Measurements from ENCODE around the gene MS4A5. TPM values are rescaled to one million over a fixed set of nuclear protein-coding genes. Genes with fewer than 3 reads are reported as not detected.

The MS4A5 gene
- total and polyA plus RNA-seq, 4 donors: not detected

DNA sequence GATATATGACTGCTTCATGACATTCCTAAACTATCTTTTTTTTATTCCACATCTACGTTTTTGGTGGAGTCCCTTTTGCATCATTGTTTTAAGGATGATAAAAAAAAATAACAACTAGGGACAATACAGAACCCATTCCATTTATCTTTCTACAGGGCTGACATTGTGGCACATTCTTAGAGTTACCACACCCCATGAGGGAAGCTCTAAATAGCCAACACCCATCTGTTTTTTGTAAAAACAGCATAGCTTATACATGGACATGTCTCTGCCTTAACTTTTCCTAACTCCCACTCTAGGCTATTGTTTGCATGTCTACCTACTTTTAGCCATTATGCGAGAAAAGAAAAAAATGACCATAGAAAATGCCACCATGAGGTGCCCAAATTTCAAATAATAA, 39.5 kb downstream of the MS4A5 start:
- Histone ChIP-seq H3K9me3 (ENCODE audit: control insufficient read depth, insufficient read depth, low read length) (no peaks in the 10 kb centered on the region), H3K27ac (ENCODE audit: low read depth, low read length) (no peak overlapping the region), H3K27me3 (ENCODE audit: control insufficient read depth, insufficient read depth, low read length) (no peaks in the 10 kb centered on the region), H3K36me3 (ENCODE audit: control insufficient read depth, insufficient read depth, low read length) (no peaks in the 10 kb centered on the region), H3K4me1 (ENCODE audit: control insufficient read depth, insufficient read depth, low read length) (no peaks in the 10 kb centered on the region), H3K4me3 (ENCODE audit: low read depth, low read length) (no peak overlapping the region)
- no CpG with 5 or more reads among the region's 2 CpGs for WGBS (ENCODE audit: insufficient coverage)
- no peak for DNase-seq (ENCODE audit: low read depth in 4 of 6, low spot score in 6 of 6)

DNA sequence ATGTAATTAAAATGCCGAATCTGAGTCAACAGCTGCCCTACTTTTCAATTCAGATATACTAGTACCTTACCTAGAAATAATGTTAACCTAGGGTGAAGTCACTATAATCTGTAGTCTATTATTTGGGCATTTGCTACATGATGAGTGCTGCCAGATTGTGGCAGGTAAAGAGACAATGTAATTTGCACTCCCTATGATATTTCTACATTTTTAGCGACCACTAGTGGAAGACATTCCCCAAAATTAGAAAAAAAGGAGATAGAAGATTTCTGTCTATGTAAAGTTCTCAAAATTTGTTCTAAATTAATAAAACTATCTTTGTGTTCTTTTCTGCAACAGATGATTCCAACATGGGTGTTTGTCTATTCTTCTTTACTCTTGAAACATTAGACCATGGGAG, 40.4 kb downstream of the MS4A5 start:
- DNase-seq (ENCODE audit: low read depth in 4 of 6, low spot score in 6 of 6): no peak
- Histone ChIP-seq H3K4me1 (ENCODE audit: control insufficient read depth, insufficient read depth, low read length) (no peaks in the 10 kb centered on the region), H3K4me3 (ENCODE audit: low read depth, low read length) (no peak overlapping the region), H3K27ac (ENCODE audit: low read depth, low read length) (no peak overlapping the region), H3K27me3 (ENCODE audit: control insufficient read depth, insufficient read depth, low read length) (no peaks in the 10 kb centered on the region), H3K36me3 (ENCODE audit: control insufficient read depth, insufficient read depth, low read length) (no peaks in the 10 kb centered on the region), H3K9me3 (ENCODE audit: control insufficient read depth, insufficient read depth, low read length) (no peaks in the 10 kb centered on the region)
- WGBS (ENCODE audit: insufficient coverage): no CpG with 5 or more reads among the region's 2 CpGs

DNA sequence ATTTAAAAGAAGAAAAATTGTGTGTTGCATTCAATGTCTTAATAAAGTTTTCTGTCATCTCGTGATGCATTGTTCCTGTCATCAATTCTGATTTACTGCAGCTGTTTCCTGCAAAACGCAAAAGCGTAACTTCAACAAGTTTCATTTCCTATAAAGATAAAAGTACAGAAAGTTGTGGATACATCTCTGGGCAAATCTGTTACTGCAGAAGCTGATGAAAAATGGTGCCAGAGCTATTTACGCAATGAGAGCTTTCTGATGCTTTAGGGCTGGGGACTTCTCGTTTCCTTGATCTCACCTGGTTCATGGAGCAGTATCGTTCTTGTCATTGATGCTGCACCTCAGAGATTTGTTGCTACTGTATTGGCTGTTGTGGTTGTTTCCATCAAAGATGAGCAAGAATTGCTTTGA, 47.7 kb downstream of the MS4A5 start:
- no peaks in the 10 kb centered on the region for H3K9me3 ChIP-seq (ENCODE audit: control insufficient read depth, insufficient read depth, low read length)
- no peak overlapping the region for H3K27ac ChIP-seq (ENCODE audit: low read depth, low read length)

GRCh38 chr11:60482361-60482760, 53.0 kb downstream of the MS4A5 start:
- no peaks in the 10 kb centered on the region for H3K4me1 ChIP-seq (ENCODE audit: control insufficient read depth, insufficient read depth, low read length)

More for the DNA sequence above, 47.7 kb downstream of the MS4A5 start:
- H3K27me3 ChIP-seq (ENCODE audit: control insufficient read depth, insufficient read depth, low read length): no peaks in the 10 kb centered on the region
- no peak for DNase-seq (ENCODE audit: low read depth in 4 of 6, low spot score in 6 of 6)
- H3K4me1 ChIP-seq (ENCODE audit: control insufficient read depth, insufficient read depth, low read length): no peaks in the 10 kb centered on the region
- H3K4me3 ChIP-seq (ENCODE audit: low read depth, low read length): no peak overlapping the region
- WGBS (ENCODE audit: insufficient coverage): no CpG with 5 or more reads among the region's 6 CpGs
- no peaks in the 10 kb centered on the region for H3K36me3 ChIP-seq (ENCODE audit: control insufficient read depth, insufficient read depth, low read length)

DNA sequence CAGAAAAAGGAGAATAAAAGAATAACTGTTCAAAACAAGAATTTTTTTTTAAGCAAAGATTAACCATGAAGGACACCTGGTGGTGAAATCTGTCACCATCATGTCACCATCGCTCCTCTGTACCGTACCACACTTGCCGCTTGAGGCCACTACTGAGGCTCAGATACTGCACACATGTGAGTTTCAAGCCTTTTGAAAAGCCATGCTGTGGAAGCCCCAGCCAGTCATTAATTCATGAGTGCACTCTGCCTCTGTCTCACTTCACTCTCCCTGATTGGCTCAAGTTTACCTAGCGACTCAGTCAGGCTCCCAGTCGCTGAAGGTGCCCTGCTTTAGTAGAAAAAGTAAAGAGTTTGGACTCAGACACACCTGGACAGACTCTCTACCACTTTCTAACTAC, 56.6 kb downstream of the MS4A5 start:
- no peak overlapping the region for H3K27ac ChIP-seq (ENCODE audit: low read depth, low read length)
- DNase-seq (ENCODE audit: low read depth in 4 of 6, low spot score in 6 of 6): no peak
- H3K9me3 ChIP-seq (ENCODE audit: control insufficient read depth, insufficient read depth, low read length): no peaks in the 10 kb centered on the region
- no peaks in the 10 kb centered on the region for H3K4me1 ChIP-seq (ENCODE audit: control insufficient read depth, insufficient read depth, low read length)
- H3K27me3 ChIP-seq (ENCODE audit: control insufficient read depth, insufficient read depth, low read length): no peaks in the 10 kb centered on the region
- H3K36me3 ChIP-seq (ENCODE audit: control insufficient read depth, insufficient read depth, low read length): no peaks in the 10 kb centered on the region
- H3K4me3 ChIP-seq (ENCODE audit: low read depth, low read length): no peak overlapping the region
- 90% methylated on average over 3 of the region's 5 CpGs for WGBS (ENCODE audit: insufficient coverage)

More at GRCh38 chr11:60482361-60482760, 53.0 kb downstream of the MS4A5 start:
- DNase-seq (ENCODE audit: low read depth in 4 of 6, low spot score in 6 of 6): no peak
- Histone ChIP-seq H3K36me3 (ENCODE audit: control insufficient read depth, insufficient read depth, low read length) (no peaks in the 10 kb centered on the region), H3K4me3 (ENCODE audit: low read depth, low read length) (no peak overlapping the region), H3K9me3 (ENCODE audit: control insufficient read depth, insufficient read depth, low read length) (no peaks in the 10 kb centered on the region), H3K27ac (ENCODE audit: low read depth, low read length) (no peak overlapping the region), H3K27me3 (ENCODE audit: control insufficient read depth, insufficient read depth, low read length) (no peaks in the 10 kb centered on the region)
- no CpG with 5 or more reads among the region's 2 CpGs for WGBS (ENCODE audit: insufficient coverage)

DNA sequence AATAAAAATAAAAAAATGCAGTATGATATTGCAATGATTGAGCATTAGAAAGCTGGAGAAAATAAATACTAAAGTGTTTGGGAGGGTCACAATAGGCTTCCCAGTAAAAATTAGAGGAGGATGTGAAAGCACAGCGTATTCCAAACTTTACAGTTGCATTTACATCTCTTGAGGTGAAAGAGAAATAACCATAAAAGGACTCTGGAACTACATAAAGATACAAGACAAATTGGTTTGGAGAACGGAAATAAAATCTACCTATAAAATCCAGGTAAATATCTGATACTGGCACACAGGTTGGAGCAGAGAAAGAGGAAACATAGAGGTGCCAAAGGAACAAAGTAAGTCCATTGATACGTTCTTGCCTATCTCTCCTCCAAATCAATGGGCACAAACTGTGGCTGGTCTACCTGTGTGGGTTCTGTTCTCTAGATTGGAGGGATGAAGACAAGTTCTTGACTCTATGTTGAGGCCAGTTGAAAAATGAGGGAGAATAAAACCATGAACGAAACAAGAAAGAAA, 63.2 kb downstream of the MS4A5 start, which contains the start of gene MS4A12:
Gene MS4A12 (plus strand): TSS at position 291 of the 522 bp plus-strand sequence. CDS start 4,541 bp downstream, outside the sequence.
- DNase-seq (ENCODE audit: low read depth in 4 of 6, low spot score in 6 of 6): no peak
- H3K27ac ChIP-seq (ENCODE audit: low read depth, low read length): no peak within 1 kb of the TSS
- no peaks in the 10 kb centered on the region for H3K4me1 ChIP-seq (ENCODE audit: control insufficient read depth, insufficient read depth, low read length)
- H3K9me3 ChIP-seq (ENCODE audit: control insufficient read depth, insufficient read depth, low read length): no peaks in the 10 kb centered on the region
- 100% methylated on average over 1 of the region's 4 CpGs for WGBS (ENCODE audit: insufficient coverage)
- H3K4me3 ChIP-seq (ENCODE audit: low read depth, low read length): no peak within 1 kb of the TSS
- H3K27me3 ChIP-seq (ENCODE audit: control insufficient read depth, insufficient read depth, low read length): no peaks in the 10 kb centered on the region
- no peaks in the 10 kb centered on the region for H3K36me3 ChIP-seq (ENCODE audit: control insufficient read depth, insufficient read depth, low read length)

DNA sequence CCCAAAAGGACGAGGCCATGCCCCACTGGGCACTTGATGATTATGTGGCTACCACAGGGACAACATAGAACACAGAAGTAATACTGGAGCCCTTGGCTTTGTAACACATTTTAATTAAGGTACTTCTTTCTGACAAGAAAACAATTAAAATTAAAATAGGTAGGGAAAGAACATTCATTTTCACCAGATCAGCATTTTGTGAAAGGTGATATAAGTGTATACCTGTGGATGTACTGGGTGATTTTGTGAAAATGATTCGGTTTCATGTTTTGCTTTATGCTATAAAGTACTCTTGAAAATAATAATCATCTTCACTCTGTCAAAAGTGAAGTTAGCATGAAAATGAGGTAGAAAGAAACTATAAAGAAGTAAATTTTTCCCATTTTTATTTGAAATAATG, 64.1 kb downstream of the MS4A5 start:
- no peak overlapping the region for H3K4me3 ChIP-seq (ENCODE audit: low read depth, low read length)
- H3K27ac ChIP-seq (ENCODE audit: low read depth, low read length): no peak overlapping the region
- no peaks in the 10 kb centered on the region for H3K36me3 ChIP-seq (ENCODE audit: control insufficient read depth, insufficient read depth, low read length)
- H3K27me3 ChIP-seq (ENCODE audit: control insufficient read depth, insufficient read depth, low read length): no peaks in the 10 kb centered on the region
- DNase-seq (ENCODE audit: low read depth in 4 of 6, low spot score in 6 of 6): no peak
- no peaks in the 10 kb centered on the region for H3K9me3 ChIP-seq (ENCODE audit: control insufficient read depth, insufficient read depth, low read length)
- no peaks in the 10 kb centered on the region for H3K4me1 ChIP-seq (ENCODE audit: control insufficient read depth, insufficient read depth, low read length)
- WGBS (ENCODE audit: insufficient coverage): no CpG with 5 or more reads among the region's 2 CpGs

Other genes starting within 250 kb of the MS4A5 start
- 10 to 100 TPM; 29.8 to 36.4 TPM for gene MS4A6A, start 246.5 kb upstream of the MS4A5 start, total RNA-seq
- 1 to 10 TPM; 3.7 to 7.1 TPM for gene MS4A6A, start 246.5 kb upstream of the MS4A5 start, polyA plus RNA-seq (ENCODE audit: insufficient read length in 2 of 2)
- 1 to 10 TPM in 1 of 2 donors, under 1 TPM in 1; 0.50 to 1.5 TPM for gene MS4A4E, start 186.4 kb upstream of the MS4A5 start, total RNA-seq
- 1 to 10 TPM; 1.0 to 1.9 TPM for gene MS4A4E, start 186.4 kb upstream of the MS4A5 start, polyA plus RNA-seq (ENCODE audit: insufficient read length in 2 of 2)
- 10 to 100 TPM in 1 of 2 donors, 1 to 10 TPM in 1; 9.0 to 11.0 TPM for gene MS4A4A, start 148.9 kb upstream of the MS4A5 start, total RNA-seq
- 1 to 10 TPM; 2.3 to 4.1 TPM for gene MS4A4A, start 148.9 kb upstream of the MS4A5 start, polyA plus RNA-seq (ENCODE audit: insufficient read length in 2 of 2)
- gene MS4A6E, start 102.3 kb upstream of the MS4A5 start, total RNA-seq: not detected
- gene MS4A6E, start 102.3 kb upstream of the MS4A5 start, polyA plus RNA-seq (ENCODE audit: insufficient read length in 2 of 2): not detected
- 10 to 100 TPM; 11.0 to 13.7 TPM for gene MS4A7, start 51.0 kb upstream of the MS4A5 start, total RNA-seq
- gene MS4A7, start 51.0 kb upstream of the MS4A5 start, polyA plus RNA-seq (ENCODE audit: insufficient read length in 2 of 2): 1 to 10 TPM; 4.9 to 6.3 TPM
- under 1 TPM; 0.55 to 0.59 TPM for gene MS4A14, start 33.1 kb upstream of the MS4A5 start, total RNA-seq
- under 1 TPM; 0.39 to 0.73 TPM for gene MS4A14, start 33.1 kb upstream of the MS4A5 start, polyA plus RNA-seq (ENCODE audit: insufficient read length in 2 of 2)
- under 1 TPM; 0.17 to 0.99 TPM for gene MS4A1, start 26.3 kb downstream of the MS4A5 start, total RNA-seq
- under 1 TPM in 1 of 2 donors, not detected in 1; 0.21 TPM for gene MS4A1, start 26.3 kb downstream of the MS4A5 start, polyA plus RNA-seq (ENCODE audit: insufficient read length in 2 of 2)
- not detected for gene MS4A12, start 63.2 kb downstream of the MS4A5 start, total RNA-seq
- gene MS4A12, start 63.2 kb downstream of the MS4A5 start, polyA plus RNA-seq (ENCODE audit: insufficient read length in 2 of 2): not detected
- not detected for gene MS4A13, start 85.8 kb downstream of the MS4A5 start, total RNA-seq
- gene MS4A13, start 85.8 kb downstream of the MS4A5 start, polyA plus RNA-seq (ENCODE audit: insufficient read length in 2 of 2): not detected

Data from spinal cord (tissue), 10 donors.